Measurements from ENCODE around the gene NUDT9. TPM values are rescaled to one million over a fixed set of nuclear protein-coding genes. Genes with fewer than 3 reads are reported as not detected.
"Not testable (repeated sequence)": the region's sequence is repeated elsewhere in the genome, so short reads cannot be mapped to it uniquely, and the experiment has no call there.

Gene NUDT9
- 13.3 and 16.3 TPM in 2 replicates for total RNA-seq (2014; rRNA removed; shearing (Covaris generic))

- peak; percentile 88 for DNase-seq (ENCODE audit: low spot score)
Observed at GRCh38 chr4:87422104-87423052, at the start of gene NUDT9. Gene NUDT9, plus strand, starts transcription at chr4:87422573. Its CDS starts 333 bp downstream, at chr4:87422906.

GRCh38 chr4:87375719-87376291, 46.6 kb upstream of the NUDT9 start:
- peak; percentile 69 for DNase-seq (ENCODE audit: low spot score)

GRCh38 chr4:87377816-87378215, 44.6 kb upstream of the NUDT9 start:
- no peak for DNase-seq (ENCODE audit: low spot score)

GRCh38 chr4:87382116-87382515, 40.3 kb upstream of the NUDT9 start:
- DNase-seq (ENCODE audit: low spot score) = no peak

- DNase-seq (ENCODE audit: low spot score) = no peak
Observed at GRCh38 chr4:87382931-87383330, 39.4 kb upstream of the NUDT9 start.

- DNase-seq (ENCODE audit: low spot score) = not testable (repeated sequence)
Observed at GRCh38 chr4:87384466-87385132, 37.8 kb upstream of the NUDT9 start.

GRCh38 chr4:87387237-87387636, 35.1 kb upstream of the NUDT9 start:
- no peak for DNase-seq (ENCODE audit: low spot score)

- DNase-seq (ENCODE audit: low spot score) = no peak
Observed at GRCh38 chr4:87388901-87389300, 33.5 kb upstream of the NUDT9 start.

- not testable (repeated sequence) for DNase-seq (ENCODE audit: low spot score)
Observed at GRCh38 chr4:87390055-87390454, 32.3 kb upstream of the NUDT9 start.

- no peak for DNase-seq (ENCODE audit: low spot score)
Observed at GRCh38 chr4:87390551-87390890, 31.9 kb upstream of the NUDT9 start.

- DNase-seq (ENCODE audit: low spot score) = peak; percentile 91
Observed at GRCh38 chr4:87390891-87391575, 31.3 kb upstream of the NUDT9 start, which contains the start of gene HSD17B11. Gene HSD17B11, minus strand, starts transcription at chr4:87391188. Its CDS starts 118 bp downstream, at chr4:87391070.

GRCh38 chr4:87391576-87392054, 30.8 kb upstream of the NUDT9 start:
- DNase-seq (ENCODE audit: low spot score) = no peak

GRCh38 chr4:87392183-87392582, 30.2 kb upstream of the NUDT9 start:
- DNase-seq (ENCODE audit: low spot score) = no peak

- not testable (repeated sequence) for DNase-seq (ENCODE audit: low spot score)
Observed at GRCh38 chr4:87395073-87395472, 27.3 kb upstream of the NUDT9 start.

- DNase-seq (ENCODE audit: low spot score) = not testable (repeated sequence)
Observed at GRCh38 chr4:87395851-87396250, 26.5 kb upstream of the NUDT9 start.

- DNase-seq (ENCODE audit: low spot score) = no peak
Observed at GRCh38 chr4:87399148-87399547, 23.2 kb upstream of the NUDT9 start.

- DNase-seq (ENCODE audit: low spot score) = no peak
Observed at GRCh38 chr4:87399954-87400353, 22.4 kb upstream of the NUDT9 start.

GRCh38 chr4:87403732-87404131, 18.6 kb upstream of the NUDT9 start:
- DNase-seq (ENCODE audit: low spot score) = not testable (repeated sequence)

GRCh38 chr4:87405211-87405820, 17.1 kb upstream of the NUDT9 start:
- no peak for DNase-seq (ENCODE audit: low spot score)

GRCh38 chr4:87406462-87406861, 15.9 kb upstream of the NUDT9 start:
- no peak for DNase-seq (ENCODE audit: low spot score)

GRCh38 chr4:87406902-87407301, 15.5 kb upstream of the NUDT9 start:
- not testable (repeated sequence) for DNase-seq (ENCODE audit: low spot score)
